LoVo (cell line): ENCODE measurements around the gene PREB.

ENCODE experiments used
- DNase-seq: peaks from one replicate; pipeline ENCODE4 v3.0.0-alpha.2; 2016; ENCODE audit warnings: low spot score

The PREB gene

GRCh38 chr2:27082773-27083409, 51.5 kb downstream of the PREB start:
- DNase-seq, result no peak

- no peak for DNase-seq
These were observed 52.3 kb downstream of the PREB start for GRCh38 chr2:27081984-27082772.
